SH-SY5Y (cell line): ENCODE data around the gene EPB41L4B.

Source experiments
- GATA2 ChIP-seq: IDR thresholded peaks from 2 replicates; pipeline ENCODE4 v1.6.1; 2011; ENCODE audit warnings: mild to moderate bottlenecking, low read depth, low read length
- GATA3 ChIP-seq: IDR thresholded peaks from 2 replicates; pipeline ENCODE4 v1.6.1; 2011; ENCODE audit warnings: low read depth, mild to moderate bottlenecking, low read length, moderate library complexity

DNA sequence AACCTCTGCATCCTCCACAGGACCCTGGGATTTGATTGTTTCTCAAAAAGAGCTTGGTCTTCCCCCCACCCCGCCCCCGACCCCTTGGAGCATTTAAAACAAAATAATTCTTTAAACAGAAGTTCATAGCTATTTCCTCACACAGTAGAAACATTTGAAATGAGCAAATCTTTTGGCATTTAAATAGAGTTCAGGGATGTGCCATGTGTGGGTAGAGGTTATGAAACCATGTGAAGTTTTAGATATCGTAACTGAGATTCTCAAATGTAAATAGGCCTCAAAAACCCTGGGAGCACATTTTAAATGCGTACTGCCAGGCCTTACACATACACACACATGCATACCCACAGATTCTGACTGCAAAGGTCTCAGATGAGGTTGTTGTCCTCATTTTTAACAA, 66.5 kb downstream of the EPB41L4B start:
- no peak for TF ChIP-seq GATA3
- TF ChIP-seq GATA2, result no peak
